Raji (cell line): ENCODE data around the gene EEF2KMT.

Experiments used
- POLR2A ChIP-seq: IDR thresholded peaks from 2 replicates; pipeline ENCODE4 v1.6.1; 2011; ENCODE audit warnings: low read depth, low read length, control low read depth; ENCODE audit not compliant: insufficient read depth

Gene EEF2KMT

GRCh38 chr16:5065813-5066212 lies 31.8 kb downstream of the EEF2KMT start, which contains the start of gene C16orf89:
Gene C16orf89, minus strand, starts transcription at chr16:5065956. Its CDS starts 48 bp downstream, at chr16:5065908.
- no peak for TF ChIP-seq POLR2A

GRCh38 chr16:5065326-5065725 lies 32.3 kb downstream of the EEF2KMT start:
- no peak for TF ChIP-seq POLR2A

- TF ChIP-seq POLR2A = no peak
Observed at GRCh38 chr16:5064915-5065314, 32.7 kb downstream of the EEF2KMT start.

- TF ChIP-seq POLR2A = no peak
Observed at GRCh38 chr16:5062790-5063765, 34.5 kb downstream of the EEF2KMT start.

GRCh38 chr16:5062051-5062450 lies 35.5 kb downstream of the EEF2KMT start:
- TF ChIP-seq POLR2A = no peak

- TF ChIP-seq POLR2A = no peak
Observed at GRCh38 chr16:5060073-5060641, 37.4 kb downstream of the EEF2KMT start.

- no peak for TF ChIP-seq POLR2A
Observed at GRCh38 chr16:5059386-5060072, 38.1 kb downstream of the EEF2KMT start.

GRCh38 chr16:5058476-5058875 lies 39.1 kb downstream of the EEF2KMT start:
- TF ChIP-seq POLR2A = no peak

- TF ChIP-seq POLR2A = no peak
Observed at GRCh38 chr16:5056352-5056751, 41.2 kb downstream of the EEF2KMT start.

GRCh38 chr16:5054876-5055865 lies 42.4 kb downstream of the EEF2KMT start:
- TF ChIP-seq POLR2A = no peak

GRCh38 chr16:5046914-5047313 lies 50.7 kb downstream of the EEF2KMT start:
- TF ChIP-seq POLR2A = no peak

GRCh38 chr16:5045499-5046115 lies 52.0 kb downstream of the EEF2KMT start:
- TF ChIP-seq POLR2A = no peak

- TF ChIP-seq POLR2A = no peak
Observed at GRCh38 chr16:5044011-5044540, 53.5 kb downstream of the EEF2KMT start.
